Measurements from ENCODE around the gene EEF2K.

Gene EEF2K

DNA sequence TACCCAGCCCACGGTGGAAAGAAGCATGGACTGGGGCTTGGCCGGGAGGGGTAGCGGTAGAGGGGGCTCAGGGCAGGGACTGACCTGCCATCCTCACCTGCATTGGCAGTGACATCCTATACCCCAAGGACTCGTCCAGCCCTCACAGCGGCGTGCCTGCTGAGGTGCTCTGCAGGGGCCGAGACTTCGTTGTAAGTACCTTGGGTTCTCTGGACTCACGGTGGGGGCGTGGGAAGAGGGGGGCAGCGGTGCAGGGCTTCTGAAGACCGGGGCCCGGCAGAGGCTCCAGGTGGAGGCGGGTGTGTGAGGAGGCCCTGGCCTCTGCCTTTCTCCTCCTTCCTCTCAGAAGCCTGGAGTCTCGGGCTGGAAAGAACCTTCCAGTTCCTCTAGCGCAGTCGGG lies 116.7 kb downstream of the EEF2K start:
- TF ChIP-seq, protein P1, sequence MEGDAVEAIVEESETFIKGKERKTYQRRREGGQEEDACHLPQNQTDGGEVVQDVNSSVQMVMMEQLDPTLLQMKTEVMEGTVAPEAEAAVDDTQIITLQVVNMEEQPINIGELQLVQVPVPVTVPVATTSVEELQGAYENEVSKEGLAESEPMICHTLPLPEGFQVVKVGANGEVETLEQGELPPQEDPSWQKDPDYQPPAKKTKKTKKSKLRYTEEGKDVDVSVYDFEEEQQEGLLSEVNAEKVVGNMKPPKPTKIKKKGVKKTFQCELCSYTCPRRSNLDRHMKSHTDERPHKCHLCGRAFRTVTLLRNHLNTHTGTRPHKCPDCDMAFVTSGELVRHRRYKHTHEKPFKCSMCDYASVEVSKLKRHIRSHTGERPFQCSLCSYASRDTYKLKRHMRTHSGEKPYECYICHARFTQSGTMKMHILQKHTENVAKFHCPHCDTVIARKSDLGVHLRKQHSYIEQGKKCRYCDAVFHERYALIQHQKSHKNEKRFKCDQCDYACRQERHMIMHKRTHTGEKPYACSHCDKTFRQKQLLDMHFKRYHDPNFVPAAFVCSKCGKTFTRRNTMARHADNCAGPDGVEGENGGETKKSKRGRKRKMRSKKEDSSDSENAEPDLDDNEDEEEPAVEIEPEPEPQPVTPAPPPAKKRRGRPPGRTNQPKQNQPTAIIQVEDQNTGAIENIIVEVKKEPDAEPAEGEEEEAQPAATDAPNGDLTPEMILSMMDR (IDR thresholded peaks at IDR 0.05; ENCODE audit: insufficient read depth, missing control alignments): no peak
- DNase-seq (ENCODE audit: insufficient read length, low spot score) (no peak), FAIRE-seq (no peak)

DNA sequence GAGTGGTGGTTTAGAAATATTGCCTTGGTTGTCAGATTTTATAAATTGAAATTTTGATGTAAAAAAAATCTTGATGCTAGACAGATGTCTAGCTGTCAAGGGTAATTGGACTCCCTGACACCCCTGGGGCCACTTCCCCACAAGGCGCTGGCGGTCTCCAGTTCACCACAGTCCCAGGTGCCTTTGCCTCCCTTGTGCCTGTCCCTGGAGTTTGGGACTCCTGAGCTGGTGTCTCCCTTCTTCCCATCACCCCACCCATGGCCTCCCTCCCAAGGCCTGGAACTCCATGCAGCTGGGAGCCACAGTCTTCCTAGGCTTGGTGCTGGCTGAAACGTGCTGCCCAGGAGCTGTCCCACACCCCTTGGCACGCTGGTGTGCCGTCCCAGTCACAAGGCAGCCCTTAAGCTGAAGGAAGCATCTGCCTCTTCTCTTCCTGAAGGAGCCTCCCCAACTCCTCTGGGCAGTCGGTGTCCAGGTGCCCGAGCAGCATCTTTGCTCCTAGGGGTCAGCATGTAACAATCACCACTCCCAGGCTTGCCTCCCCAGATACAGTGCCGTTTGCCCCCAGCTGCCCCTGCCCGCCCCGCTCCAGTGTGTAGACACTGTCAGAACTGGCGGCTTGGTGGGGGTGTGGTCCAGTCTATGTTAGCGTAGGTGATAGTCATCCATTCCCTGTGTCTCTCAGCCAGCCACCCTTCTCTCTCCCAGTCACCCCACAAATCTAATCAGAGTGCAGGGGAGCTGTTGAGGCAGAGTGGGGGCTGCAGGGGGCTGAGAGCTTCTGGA lies 117.3 kb downstream of the EEF2K start:
- TF ChIP-seq, protein P1 (IDR thresholded peaks at IDR 0.05; ENCODE audit: insufficient read depth, missing control alignments): no peak
- FAIRE-seq (no peak), DNase-seq (ENCODE audit: insufficient read length, low spot score) (no peak)

DNA sequence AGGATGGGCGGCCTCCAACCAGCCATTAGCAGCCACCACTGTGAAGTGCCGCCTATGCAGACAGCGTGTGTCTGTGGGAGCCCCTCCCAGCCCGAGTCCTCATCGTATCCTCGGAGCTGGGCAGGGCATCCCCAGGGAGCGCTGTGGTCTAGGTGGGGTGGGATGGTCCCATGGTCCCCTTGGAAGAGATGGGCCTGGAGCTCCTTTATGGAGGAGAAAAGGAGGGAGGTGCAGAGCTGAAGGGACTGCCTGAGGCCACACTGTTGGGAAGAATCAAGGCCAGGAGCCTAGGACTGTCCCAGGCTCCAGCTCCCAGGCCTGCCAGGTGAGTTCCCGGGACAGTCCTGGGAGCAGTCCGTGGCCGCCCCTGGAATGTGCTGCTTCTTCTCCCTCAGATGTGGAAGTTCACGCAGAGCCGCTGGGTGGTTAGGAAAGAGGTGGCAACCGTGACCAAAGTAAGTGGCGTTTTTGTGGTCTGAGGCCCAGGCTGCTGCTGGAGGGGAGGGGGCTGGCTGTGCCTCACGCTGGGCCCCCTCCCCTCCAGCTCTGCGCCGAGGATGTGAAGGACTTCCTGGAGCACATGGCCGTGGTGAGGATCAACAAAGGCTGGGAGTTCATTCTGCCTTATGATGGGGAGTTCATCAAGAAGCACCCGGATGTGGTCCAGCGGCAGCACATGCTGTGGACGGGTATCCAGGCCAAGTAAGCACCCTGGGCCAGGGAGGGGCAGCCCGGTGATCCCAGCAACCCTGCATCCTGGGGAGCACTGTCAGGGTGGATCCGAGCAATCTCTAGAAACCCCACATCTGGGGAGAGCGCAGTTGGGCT lies 118.1 kb downstream of the EEF2K start:
- DNase-seq (ENCODE audit: insufficient read length, low spot score) (no peak), FAIRE-seq (no peak)
- TF ChIP-seq, protein P1 (IDR thresholded peaks at IDR 0.05; ENCODE audit: insufficient read depth, missing control alignments): no peak

DNA sequence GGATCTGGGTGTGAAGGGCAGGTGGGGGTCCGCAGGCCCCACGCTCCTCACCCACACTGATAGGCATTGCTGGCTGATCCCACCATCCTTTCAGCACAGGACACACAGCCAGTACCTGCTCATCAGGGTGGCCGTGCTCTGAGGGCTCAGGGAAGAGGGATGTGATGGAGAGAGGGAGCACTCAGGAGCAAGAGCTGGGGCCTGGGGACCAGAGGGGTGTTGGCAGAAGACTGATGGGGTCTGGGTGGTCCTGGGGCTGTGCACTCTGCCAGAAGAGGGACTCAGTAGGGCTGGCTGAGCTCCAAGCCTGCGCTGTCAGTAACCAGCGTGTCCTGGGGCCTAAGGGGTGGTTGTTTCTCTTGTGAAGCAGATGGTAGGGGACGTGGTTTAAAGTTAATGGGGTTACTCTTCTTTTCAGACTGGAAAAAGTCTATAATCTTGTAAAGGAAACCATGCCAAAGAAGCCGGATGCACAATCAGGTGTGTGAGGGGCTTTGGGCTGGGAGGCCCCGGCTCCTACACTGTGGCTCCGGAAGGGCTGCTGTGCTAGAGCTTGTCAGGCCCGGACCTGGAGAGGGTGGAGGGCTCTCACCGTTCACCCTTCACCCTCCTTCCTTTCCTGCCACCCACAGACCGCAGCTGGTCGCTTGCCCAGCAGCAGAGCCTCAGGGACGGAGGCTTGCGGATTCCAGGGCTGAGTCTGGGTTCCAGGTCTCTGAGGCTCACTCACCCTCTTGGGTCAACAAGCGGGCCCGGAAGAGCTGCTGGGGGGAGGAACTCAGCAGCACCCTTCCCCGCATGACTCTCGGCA lies 118.9 kb downstream of the EEF2K start:
- TF ChIP-seq, protein P1 (IDR thresholded peaks at IDR 0.05; ENCODE audit: insufficient read depth, missing control alignments): no peak
- DNase-seq (ENCODE audit: insufficient read length, low spot score) (no peak), FAIRE-seq (no peak)

DNA sequence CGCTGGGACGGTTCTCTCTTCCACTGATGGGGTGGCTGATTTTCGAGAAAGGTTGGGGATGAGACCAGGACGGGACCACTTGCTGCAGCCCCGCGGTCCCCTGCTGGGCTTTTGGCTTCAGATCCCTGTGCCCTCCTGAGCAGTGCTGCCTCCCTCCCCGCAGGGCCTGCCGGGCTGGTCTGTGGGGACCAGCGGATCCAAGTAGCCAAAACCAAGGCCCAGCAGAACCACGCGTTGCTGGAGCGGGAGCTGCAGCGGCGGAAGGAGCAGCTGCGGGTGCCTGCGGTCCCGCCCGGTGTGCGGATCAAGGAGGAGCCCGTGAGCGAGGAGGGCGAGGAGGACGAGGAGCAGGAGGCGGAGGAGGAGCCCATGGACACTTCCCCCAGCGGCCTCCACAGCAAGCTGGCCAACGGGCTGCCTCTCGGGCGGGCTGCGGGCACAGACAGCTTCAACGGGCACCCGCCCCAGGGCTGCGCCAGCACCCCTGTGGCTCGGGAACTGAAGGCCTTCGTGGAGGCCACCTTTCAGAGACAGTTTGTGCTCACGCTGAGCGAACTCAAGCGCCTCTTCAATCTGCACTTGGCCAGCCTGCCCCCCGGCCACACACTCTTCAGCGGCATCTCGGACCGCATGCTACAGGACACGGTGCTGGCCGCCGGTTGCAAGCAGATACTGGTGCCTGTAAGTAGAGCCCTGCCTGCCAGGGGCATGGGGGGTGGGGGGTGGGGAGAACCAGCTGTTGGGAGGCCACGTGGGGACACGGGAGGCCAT lies 119.7 kb downstream of the EEF2K start:
- DNase-seq (ENCODE audit: insufficient read length, low spot score) (no peak), FAIRE-seq (no peak)
- TF ChIP-seq, protein P1 (IDR thresholded peaks at IDR 0.05; ENCODE audit: insufficient read depth, missing control alignments): no peak

DNA sequence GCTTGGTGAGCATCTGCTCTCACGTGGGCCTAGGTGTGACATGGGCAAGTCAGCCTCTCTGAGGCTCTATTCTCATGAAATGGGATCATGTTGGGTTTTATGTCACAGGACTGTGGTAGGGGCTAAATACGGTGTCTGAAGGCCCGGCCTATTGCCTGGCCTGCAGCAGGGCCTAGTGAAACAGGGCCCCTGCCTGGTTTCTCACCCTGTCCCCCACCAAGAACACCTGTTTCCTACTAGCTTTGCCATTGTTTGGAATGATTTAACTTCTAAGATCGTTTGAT lies 120.2 kb downstream of the EEF2K start:
- FAIRE-seq (no peak), DNase-seq (ENCODE audit: insufficient read length, low spot score) (no peak)

More for the DNA sequence above, 120.2 kb downstream of the EEF2K start:
- TF ChIP-seq, protein P1 (IDR thresholded peaks at IDR 0.05; ENCODE audit: insufficient read depth, missing control alignments): no peak

Measured in D721Med (cell line).